K562 (cell line): Measurements from ENCODE around the gene PIKFYVE. TPM values are rescaled to one million over a fixed set of nuclear protein-coding genes. Genes with fewer than 3 reads are reported as not detected.

Experiments
- ATAC-seq: fragments of 200-7000 bp; cut with Tn5 transposase; 3 replicates; pipeline ENCODE4 v1.9.1; 2020; ENCODE audit warnings: moderate library complexity
- BruUV-seq: library from RNA; stranded (reverse); fragments of 400-500 nt; replicated peaks from 2 replicates; lab custom pipeline; 2021; lab: Mats Ljungman, UMichigan
- CTCF ChIA-PET: fragments of 300-600 bp; formaldehyde crosslinking; extraction: SDS; loops from one replicate; lab custom pipeline; 2021; ENCODE audit warnings: low intra/inter-chr PET ratio; lab: Yijun Ruan, JAX
- POLR2A ChIA-PET: fragments of 300-600, 350-650 bp; sonication (Branson Sonifier 250); formaldehyde crosslinking; extraction: SDS; loops from one replicate; lab custom pipeline; 2021; ENCODE audit warnings: antibody characterized with exemption, inconsistent platforms; lab: Yijun Ruan, JAX
- DNase-seq, 4 experiments: peaks; one replicate each; pipeline versions ENCODE4 v3.0.0 to v3.0.0-alpha.2; 2011 to 2018; ENCODE audit warnings: low spot score in 3 of 4, mixed read lengths in 3 of 4; ENCODE audit errors: extremely low read depth in 1 of 4
- FAIRE-seq: peaks from 2 replicates; lab custom pipeline; 2011; peaks lifted over from hg19 to GRCh38; lab: Jason Lieb, UNC
- H2AFZ ChIP-seq: 2 replicates; pipeline ENCODE4 v1.6.0; 2011; ENCODE audit warnings: low read depth, low read length, control low read depth, inconsistent platforms
- H3K27ac ChIP-seq: fragments of 200-600 bp; 3 replicates; pipeline ENCODE4 v1.8.0; 2011; ENCODE audit warnings: low read depth, mild to moderate bottlenecking, control low read depth, inconsistent platforms, low read length, moderate library complexity, mixed read lengths; ENCODE audit errors: extremely low read depth
- H3K27me3 ChIP-seq, 2 experiments: fragments of 300-600 bp in 1 of 2; 2 replicates in 1 of 2; 3 replicates in 1 of 2; pipeline versions ENCODE4 v1.6.0 to v1.8.0; 2011; ENCODE audit warnings: inconsistent platforms in 2 of 2, low read length in 2 of 2, mild to moderate bottlenecking in 1 of 2, mixed read lengths in 1 of 2, moderate library complexity in 1 of 2; ENCODE audit not compliant: control insufficient read depth in 2 of 2, insufficient read depth in 2 of 2
- H3K36me3 ChIP-seq: fragments of 300-600 bp; 3 replicates; pipeline ENCODE4 v1.8.0; 2011; ENCODE audit warnings: mild to moderate bottlenecking, low read length, inconsistent platforms; ENCODE audit not compliant: control insufficient read depth, insufficient read depth
- H3K4me1 ChIP-seq, 2 experiments: fragments of 200-600 bp in 1 of 2; replicated peaks in 1 of 2; 2 replicates in 1 of 2; 3 replicates in 1 of 2; pipeline versions ENCODE4 v1.5.1 to v1.8.0; 2011; ENCODE audit warnings: inconsistent platforms in 2 of 2, low read length in 2 of 2, mild to moderate bottlenecking in 1 of 2, mixed read lengths in 1 of 2, moderate library complexity in 1 of 2; ENCODE audit not compliant: control insufficient read depth in 2 of 2, insufficient read depth in 2 of 2
- H3K4me2 ChIP-seq: 2 replicates; pipeline ENCODE4 v1.6.1; 2011; ENCODE audit warnings: low read length, control low read depth, inconsistent platforms, mixed read lengths; ENCODE audit not compliant: insufficient read depth
- H3K4me3 ChIP-seq: fragments of 200-600 bp; sonication (generic), shearing (Covaris generic); 2 replicates; pipeline ENCODE4 v1.5.1; 2016; ENCODE audit warnings: control low read depth, inconsistent platforms
- H3K79me2 ChIP-seq: fragments of 200-600 bp; 3 replicates; pipeline ENCODE4 v1.8.0; 2011; ENCODE audit warnings: low read length, inconsistent platforms; ENCODE audit not compliant: control insufficient read depth, insufficient read depth
- H3K9ac ChIP-seq, 2 experiments: 2 replicates each; pipeline versions ENCODE4 v1.6.0 to v1.6.1; 2011; ENCODE audit warnings: low read depth in 2 of 2, low read length in 2 of 2, control low read depth in 1 of 2, inconsistent platforms in 1 of 2, mild to moderate bottlenecking in 1 of 2, mixed read lengths in 1 of 2; ENCODE audit not compliant: insufficient read depth in 1 of 2
- H3K9me1 ChIP-seq: one replicate; pipeline ENCODE4 v1.6.0; 2011; ENCODE audit warnings: inconsistent platforms, mild to moderate bottlenecking, low read length, moderate library complexity; ENCODE audit not compliant: control insufficient read depth, insufficient read depth
- H3K9me3 ChIP-seq: replicated peaks from 2 replicates; pipeline ENCODE4 v1.5.1; 2011; ENCODE audit warnings: low read depth, low read length, inconsistent platforms; ENCODE audit not compliant: control insufficient read depth, insufficient read depth
- H4K20me1 ChIP-seq: replicated peaks from 2 replicates; pipeline ENCODE4 v1.6.1; 2011; ENCODE audit warnings: low read length, inconsistent platforms, mixed read lengths; ENCODE audit not compliant: control insufficient read depth, insufficient read depth
- CREB1 ChIP-seq, 2 experiments: sonication (generic) in 1 of 2; formaldehyde crosslinking in 1 of 2; IDR thresholded peaks; 2 replicates each; pipeline versions ENCODE4 v1.6.1 to v1.8.0; 2012 to 2022; ENCODE audit warnings: inconsistent platforms in 1 of 2, mild to moderate bottlenecking in 1 of 2, missing genetic modification reagents in 1 of 2, moderate library complexity in 1 of 2
- GABPB2 ChIP-seq: fragments of 250-450 bp; sonication (Bioruptor Pico); conservative IDR thresholded peaks from 2 replicates; pipeline ENCODE4 v1.5.1; 2021; ENCODE audit warnings: mild to moderate bottlenecking
- HMGN3 ChIP-seq: IDR thresholded peaks from 2 replicates; pipeline ENCODE4 v1.6.1; 2011; ENCODE audit warnings: borderline replicate concordance, low read depth, mild to moderate bottlenecking, mixed read lengths, low read length; ENCODE audit not compliant: insufficient read length; ENCODE audit errors: extremely low read depth
- HOXB6 ChIP-seq: fragments of 250-450 bp; sonication (Bioruptor Pico); IDR thresholded peaks from 2 replicates; pipeline ENCODE4 v1.5.1; 2022; ENCODE audit warnings: mild to moderate bottlenecking, borderline replicate concordance
- KAT8 ChIP-seq: fragments of 450-650 bp; IDR thresholded peaks from 2 replicates; pipeline ENCODE4 v1.6.1; 2016; ENCODE audit warnings: low read depth, mild to moderate bottlenecking
- NEUROD1 ChIP-seq: fragments of 150-350 bp; IDR thresholded peaks from 2 replicates; pipeline ENCODE4 v1.6.1; 2014; ENCODE audit warnings: borderline replicate concordance, low read length, low read depth; ENCODE audit not compliant: partially characterized antibody
- NFATC3 ChIP-seq: fragments of 450-650 bp; IDR thresholded peaks from 2 replicates; pipeline ENCODE4 v1.6.1; 2017; ENCODE audit warnings: mild to moderate bottlenecking
- NUFIP1 ChIP-seq: fragments of 450-650 bp; IDR thresholded peaks from 2 replicates; pipeline ENCODE4 v1.6.1; 2018; ENCODE audit not compliant: partially characterized antibody
- ZC3H4 ChIP-seq: sonication (generic); formaldehyde crosslinking; IDR thresholded peaks from 2 replicates; pipeline ENCODE4 v1.9.0; 2021; ENCODE audit warnings: missing genetic modification reagents, borderline replicate concordance
- ZKSCAN3 ChIP-seq: fragments of 250-450 bp; sonication (Bioruptor Pico); IDR thresholded peaks from 2 replicates; pipeline ENCODE4 v1.4.0; 2020
- ZNF282 ChIP-seq: sonication (generic); formaldehyde crosslinking; IDR thresholded peaks from 2 replicates; pipeline ENCODE4 v1.8.1; 2023; ENCODE audit warnings: missing genetic modification reagents
- in situ Hi-C: fragments of 300-500 bp; cut with MboI; formaldehyde crosslinking; loops from 4 replicates; pipeline ENCODE4 v1.15.0; 2018; ENCODE audit warnings: inconsistent platforms, mixed read lengths
- intact Hi-C: fragments of 100-400 bp; cut with micrococcal nuclease; formaldehyde crosslinking; loops from 2 replicates; pipeline ENCODE4 v1.14.2; 2022
- polyA plus RNA-seq, 8 experiments: library from polyadenylated mRNA; depleted of rRNA in 4 of 8; stranded (reverse) in 5 of 8; unstranded in 3 of 8; fragments of >200 nt; fragmentation: Nextera tagmentation in 2 of 8; fragmentation: Illumina TruSeq in 1 of 8; extraction: Ambion mirVana in 2 of 8; extraction: Trizol in 1 of 8; gene quantifications; 2 replicates each; pipeline versions ENCODE4 v1.2.1 to v1.2.3, GENCODE V29; 2011 to 2014; ENCODE audit warnings: inconsistent platforms in 1 of 8, missing spikeins in 1 of 8
- total RNA-seq, 7 experiments: library from RNA; depleted of rRNA in 6 of 7; stranded (reverse); fragments of >200 nt in 6 of 7; fragmentation: Illumina TruSeq in 2 of 7; extraction: Trizol in 2 of 7; gene quantifications; 2 replicates each; pipeline versions ENCODE4 v1.2.1 to v1.2.3, GENCODE V29; 2011 to 2021; ENCODE audit warnings: low replicate concordance in 1 of 7
- TF ChIP-seq, protein P1 (sequence below): sonication (generic); formaldehyde crosslinking; IDR thresholded peaks from 2 replicates; pipeline ENCODE4 v1.8.1; 2022; ENCODE audit warnings: missing genetic modification reagents

Gene PIKFYVE
- total and polyA plus RNA-seq, 9 of the 15 experiments (the other 6 are each of a cell fraction or from before 2014, with no cell fraction given): 3.6 to 25.6 (median 16.7) TPM

DNA sequence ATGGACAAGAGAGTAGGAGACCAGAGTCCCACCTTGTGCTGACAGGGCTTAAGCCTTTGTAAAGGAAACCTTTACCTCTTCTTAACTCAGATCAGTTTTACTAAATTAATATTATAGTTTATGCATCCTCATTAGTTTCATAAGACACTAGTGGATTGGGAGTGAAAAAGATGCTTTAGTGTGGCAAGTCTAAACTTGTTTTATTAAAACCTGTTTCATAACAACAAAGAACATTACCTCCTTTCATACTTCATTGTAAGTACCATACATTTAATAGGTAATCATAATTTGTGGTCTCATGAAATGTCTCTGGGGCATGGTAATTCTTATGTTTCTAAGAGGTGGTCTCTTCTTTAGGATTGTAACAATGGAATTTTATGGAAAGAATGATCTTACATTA is 63.4 kb downstream of the PIKFYVE start:
- Histone ChIP-seq H2AFZ (no peak overlapping the region), H3K27me3 (no peaks in the 10 kb centered on the region), H3K36me3 (peaks cover 77% of the 10 kb centered on the region; the same call in 2 of the 3 replicates), H4K20me1 (no peaks in the 10 kb centered on the region), H3K9me3 (no peaks in the 10 kb centered on the region), H3K4me1 (no peaks in the 10 kb centered on the region), H3K4me2 (no peak overlapping the region), H3K9ac (no peak overlapping the region), H3K27ac (no peak overlapping the region), H3K4me3 (no peak overlapping the region), H3K9me1 (no peaks in the 10 kb centered on the region), H3K79me2 (no peaks in the 10 kb centered on the region; the same call in 2 of the 3 replicates)
- no TSS peak for BruUV-seq
- ChIA-PET CTCF (no interaction called here), POLR2A (no interaction called here)
- no peak for TF ChIP-seq ZKSCAN3 (CRISPR knock-in tag)
- TF ChIP-seq, protein P1, sequence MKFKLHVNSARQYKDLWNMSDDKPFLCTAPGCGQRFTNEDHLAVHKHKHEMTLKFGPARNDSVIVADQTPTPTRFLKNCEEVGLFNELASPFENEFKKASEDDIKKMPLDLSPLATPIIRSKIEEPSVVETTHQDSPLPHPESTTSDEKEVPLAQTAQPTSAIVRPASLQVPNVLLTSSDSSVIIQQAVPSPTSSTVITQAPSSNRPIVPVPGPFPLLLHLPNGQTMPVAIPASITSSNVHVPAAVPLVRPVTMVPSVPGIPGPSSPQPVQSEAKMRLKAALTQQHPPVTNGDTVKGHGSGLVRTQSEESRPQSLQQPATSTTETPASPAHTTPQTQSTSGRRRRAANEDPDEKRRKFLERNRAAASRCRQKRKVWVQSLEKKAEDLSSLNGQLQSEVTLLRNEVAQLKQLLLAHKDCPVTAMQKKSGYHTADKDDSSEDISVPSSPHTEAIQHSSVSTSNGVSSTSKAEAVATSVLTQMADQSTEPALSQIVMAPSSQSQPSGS (CRISPR knock-in tag): no peak
- TF ChIP-seq GABPB2 (CRISPR knock-in tag): no peak
- no peak for TF ChIP-seq CREB1 (IDR thresholded peaks at IDR 0.05)
- no peak for TF ChIP-seq CREB1 (CRISPR knock-in tag; IDR thresholded peaks at IDR 0.05)
- no peak for TF ChIP-seq ZNF282 (CRISPR knock-in tag)
- TF ChIP-seq KAT8: no peak
- TF ChIP-seq NEUROD1: no peak
- TF ChIP-seq HMGN3: no peak
- TF ChIP-seq HOXB6 (CRISPR knock-in tag): no peak
- no peak for TF ChIP-seq ZC3H4 (CRISPR knock-in tag)
- TF ChIP-seq NUFIP1: no peak
- TF ChIP-seq NFATC3: no peak
- DNase-seq (no peak), FAIRE-seq (no peak), ATAC-seq (no peak)
- intact Hi-C loops (no loop called here), in situ Hi-C loops (no loop called here)
